Right lobe of liver (tissue), 4 donors: ENCODE measurements around the gene MAP3K19.

Experiments
- POLR2A ChIP-seq: fragments of 450-650 bp; IDR thresholded peaks from one replicate; pipeline ENCODE4 v1.6.1; 2017; ENCODE audit warnings: antibody characterized with exemption, mild to moderate bottlenecking
- TF ChIP-seq, protein P1 (sequence below), 4 donors: fragments of 200-600 bp in 3 of 4; fragments of 450-650 bp in 1 of 4; IDR thresholded peaks; one replicate each; pipeline versions ENCODE4 v1.5.1 to v1.8.0; 2016 to 2022; ENCODE audit warnings: antibody characterized with exemption in 4 of 4, mild to moderate bottlenecking in 2 of 4
- donor health status: DM: no; HTN: no; CAD: no.
- donor health status: DM: no; HTN: no; CAD: no.
- donor health status: DM: no; HTN: yes; CAD: no.

DNA sequence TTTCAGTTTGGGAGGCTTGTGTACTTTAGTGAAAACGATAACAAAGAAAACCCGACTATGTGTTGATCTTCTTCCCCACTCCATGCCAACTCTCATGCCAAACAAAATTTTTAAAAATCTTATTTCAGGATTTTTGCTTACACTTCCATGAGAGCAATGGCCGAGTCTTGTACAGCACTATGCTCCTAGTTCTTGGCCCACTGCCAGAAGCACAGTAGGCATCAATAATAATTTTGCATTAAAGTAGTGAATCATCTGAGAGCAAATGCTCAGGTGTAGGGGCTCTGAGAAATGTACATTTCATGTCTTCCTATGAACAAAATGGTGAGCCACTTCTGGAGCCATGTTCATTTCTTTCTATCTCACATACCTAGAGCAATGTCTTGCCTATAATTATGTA, 62.2 kb downstream of the MAP3K19 start:
- TF ChIP-seq, protein P1, sequence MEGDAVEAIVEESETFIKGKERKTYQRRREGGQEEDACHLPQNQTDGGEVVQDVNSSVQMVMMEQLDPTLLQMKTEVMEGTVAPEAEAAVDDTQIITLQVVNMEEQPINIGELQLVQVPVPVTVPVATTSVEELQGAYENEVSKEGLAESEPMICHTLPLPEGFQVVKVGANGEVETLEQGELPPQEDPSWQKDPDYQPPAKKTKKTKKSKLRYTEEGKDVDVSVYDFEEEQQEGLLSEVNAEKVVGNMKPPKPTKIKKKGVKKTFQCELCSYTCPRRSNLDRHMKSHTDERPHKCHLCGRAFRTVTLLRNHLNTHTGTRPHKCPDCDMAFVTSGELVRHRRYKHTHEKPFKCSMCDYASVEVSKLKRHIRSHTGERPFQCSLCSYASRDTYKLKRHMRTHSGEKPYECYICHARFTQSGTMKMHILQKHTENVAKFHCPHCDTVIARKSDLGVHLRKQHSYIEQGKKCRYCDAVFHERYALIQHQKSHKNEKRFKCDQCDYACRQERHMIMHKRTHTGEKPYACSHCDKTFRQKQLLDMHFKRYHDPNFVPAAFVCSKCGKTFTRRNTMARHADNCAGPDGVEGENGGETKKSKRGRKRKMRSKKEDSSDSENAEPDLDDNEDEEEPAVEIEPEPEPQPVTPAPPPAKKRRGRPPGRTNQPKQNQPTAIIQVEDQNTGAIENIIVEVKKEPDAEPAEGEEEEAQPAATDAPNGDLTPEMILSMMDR (IDR thresholded peaks at IDR 0.05), result no peak
- TF ChIP-seq POLR2A, result no peak
